DMS 273 treated with DMSO at 0.1 percent for 48 hours (cell line): ENCODE data around the gene CAB39.

ENCODE experiments used
- DNase-seq: peaks from one replicate; lab custom pipeline; 2025; lab: John Stamatoyannopoulos, UW

Gene CAB39

DNA sequence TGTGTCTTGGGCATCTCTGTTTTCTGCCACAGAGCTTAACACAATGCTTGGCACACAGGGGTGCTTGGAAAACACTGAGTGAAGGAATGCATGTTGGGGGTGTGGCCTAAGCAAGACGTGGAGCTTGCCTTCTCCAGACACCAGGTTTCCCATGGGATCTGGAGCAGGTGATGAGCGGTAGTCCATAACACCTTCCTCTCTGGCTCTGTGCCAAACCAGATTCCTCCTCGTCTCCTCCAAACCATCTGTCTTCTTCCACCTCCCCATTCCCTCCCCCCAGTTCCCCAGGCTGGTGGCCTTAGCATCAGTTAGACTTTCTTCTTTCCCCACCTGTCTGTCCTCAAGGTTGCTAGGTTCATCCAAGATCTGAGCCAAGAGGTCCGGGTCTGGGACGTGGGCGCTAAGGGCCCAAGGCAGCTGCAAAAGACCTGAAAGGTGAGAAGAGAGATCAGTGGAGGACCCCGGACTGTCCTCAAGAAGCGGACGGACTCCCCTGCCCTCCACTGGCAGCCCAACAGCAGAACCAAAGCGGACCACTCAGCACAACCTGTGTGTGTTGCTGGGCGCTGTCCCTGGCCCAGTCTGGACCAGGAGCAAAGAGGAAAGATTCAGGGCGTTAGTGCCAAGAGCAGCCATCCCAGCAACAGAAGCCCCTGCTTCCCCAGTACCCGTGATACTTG lies 150.9 kb downstream of the CAB39 start:
- DNase-seq, result no peak

- no peak for DNase-seq
Observed at GRCh38 chr2:230864122-230864604, 151.5 kb downstream of the CAB39 start.

DNA sequence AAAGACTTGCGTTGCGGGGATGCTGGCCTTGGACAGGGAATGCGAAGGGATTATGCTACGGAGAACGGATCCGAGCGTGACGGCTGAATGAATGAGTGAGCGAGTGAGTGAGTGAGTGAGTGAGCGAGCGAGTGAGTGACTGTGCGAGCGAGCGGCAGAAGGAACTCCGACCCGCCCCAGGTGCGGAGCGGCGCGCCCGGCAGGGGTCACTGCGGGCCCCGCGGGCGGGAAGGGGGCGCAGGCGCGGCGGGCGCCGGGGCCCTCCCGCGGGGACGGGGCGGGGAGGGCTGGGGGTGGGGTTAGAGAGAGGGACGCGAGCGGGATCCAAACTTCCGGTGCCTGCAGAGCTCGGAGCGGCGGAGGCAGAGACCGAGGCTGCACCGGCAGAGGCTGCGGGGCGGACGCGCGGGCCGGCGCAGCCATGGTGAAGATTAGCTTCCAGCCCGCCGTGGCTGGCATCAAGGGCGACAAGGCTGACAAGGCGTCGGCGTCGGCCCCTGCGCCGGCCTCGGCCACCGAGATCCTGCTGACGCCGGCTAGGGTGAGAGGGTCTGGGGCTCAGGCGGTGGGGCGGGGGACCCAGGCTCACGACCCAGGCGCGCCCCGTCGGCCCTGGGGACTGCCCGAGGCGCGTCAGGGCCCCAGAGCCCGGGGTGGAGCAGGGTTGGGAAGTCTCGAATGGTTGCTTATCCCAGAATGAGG lies 152.1 kb downstream of the CAB39 start, which contains the start of gene ITM2C:
TSS of gene ITM2C (plus strand) at position 338 of the 702 bp plus-strand sequence. CDS start at position 422, 84 bp downstream.
- DNase-seq, result no peak

DNA sequence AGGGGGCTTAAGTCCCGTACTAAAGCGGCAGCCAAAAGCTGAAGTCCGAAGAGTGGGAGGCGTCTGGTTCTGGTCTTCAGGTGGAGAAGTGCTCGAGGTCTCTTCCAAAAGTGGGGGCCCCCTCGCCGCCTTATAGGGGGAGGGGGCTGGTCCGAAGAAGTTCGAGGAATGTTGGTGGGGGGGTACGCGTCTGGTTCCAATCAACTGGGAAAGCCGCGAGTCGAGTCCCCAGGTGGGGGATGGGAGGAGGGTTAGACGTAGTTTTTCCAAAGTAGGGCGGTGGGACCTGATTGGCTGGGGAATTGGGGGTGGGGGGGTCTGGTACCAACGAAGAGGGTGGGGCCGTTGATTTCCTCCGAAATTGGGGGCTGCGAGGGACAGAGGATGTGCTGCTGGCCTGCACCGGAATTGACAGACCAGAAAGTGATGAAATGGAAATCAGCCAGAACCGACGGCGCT lies 152.7 kb downstream of the CAB39 start:
- no peak for DNase-seq

DNA sequence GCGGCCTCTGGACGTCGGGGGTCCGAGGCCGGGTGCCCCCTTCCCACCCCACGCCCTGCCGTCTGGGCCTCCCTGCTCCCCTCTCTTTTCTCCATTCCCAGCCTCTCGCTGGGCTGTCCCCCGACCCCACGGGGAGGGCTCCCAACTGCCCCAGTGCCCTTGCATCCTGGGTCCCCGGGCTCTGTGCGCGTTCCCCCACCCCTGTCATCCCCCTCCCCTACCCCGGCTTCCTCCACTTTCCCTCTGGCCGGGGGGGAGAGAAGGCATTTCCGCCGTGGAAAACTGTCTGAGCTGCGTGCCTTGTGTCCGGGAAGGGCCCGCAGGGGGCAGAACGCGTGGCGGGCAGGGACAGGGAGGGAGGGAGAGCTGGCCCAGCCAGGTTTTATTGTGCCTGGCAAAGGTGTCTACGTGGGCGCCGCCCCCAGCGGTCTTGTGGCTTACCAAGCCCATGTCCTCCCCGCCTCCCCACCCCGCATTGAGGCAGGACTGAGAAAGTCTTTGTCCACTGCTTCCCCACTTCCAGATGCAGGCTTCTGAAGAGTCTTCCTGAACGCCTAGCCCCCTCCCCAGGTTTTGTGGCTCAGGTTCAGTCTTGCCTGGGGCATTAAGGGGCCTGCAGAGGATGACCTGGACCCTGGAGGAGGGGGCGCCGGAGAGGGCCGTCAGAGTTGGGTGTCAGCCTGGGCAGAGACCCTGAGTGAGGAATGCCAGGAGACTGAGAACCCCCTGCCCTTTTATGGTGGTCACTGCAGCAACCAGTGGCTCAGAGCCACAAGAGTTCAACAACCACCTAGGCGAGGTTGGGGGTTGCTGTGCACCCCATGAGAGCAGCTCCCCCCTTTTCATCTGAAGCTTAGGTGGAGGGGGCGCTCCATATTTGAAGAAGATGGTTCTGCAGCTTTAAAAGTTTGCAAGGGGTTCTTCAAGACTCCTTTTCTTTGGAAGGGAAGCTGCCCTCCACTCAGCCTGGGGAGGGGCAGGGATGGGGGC lies 153.4 kb downstream of the CAB39 start:
- DNase-seq, result no peak

DNA sequence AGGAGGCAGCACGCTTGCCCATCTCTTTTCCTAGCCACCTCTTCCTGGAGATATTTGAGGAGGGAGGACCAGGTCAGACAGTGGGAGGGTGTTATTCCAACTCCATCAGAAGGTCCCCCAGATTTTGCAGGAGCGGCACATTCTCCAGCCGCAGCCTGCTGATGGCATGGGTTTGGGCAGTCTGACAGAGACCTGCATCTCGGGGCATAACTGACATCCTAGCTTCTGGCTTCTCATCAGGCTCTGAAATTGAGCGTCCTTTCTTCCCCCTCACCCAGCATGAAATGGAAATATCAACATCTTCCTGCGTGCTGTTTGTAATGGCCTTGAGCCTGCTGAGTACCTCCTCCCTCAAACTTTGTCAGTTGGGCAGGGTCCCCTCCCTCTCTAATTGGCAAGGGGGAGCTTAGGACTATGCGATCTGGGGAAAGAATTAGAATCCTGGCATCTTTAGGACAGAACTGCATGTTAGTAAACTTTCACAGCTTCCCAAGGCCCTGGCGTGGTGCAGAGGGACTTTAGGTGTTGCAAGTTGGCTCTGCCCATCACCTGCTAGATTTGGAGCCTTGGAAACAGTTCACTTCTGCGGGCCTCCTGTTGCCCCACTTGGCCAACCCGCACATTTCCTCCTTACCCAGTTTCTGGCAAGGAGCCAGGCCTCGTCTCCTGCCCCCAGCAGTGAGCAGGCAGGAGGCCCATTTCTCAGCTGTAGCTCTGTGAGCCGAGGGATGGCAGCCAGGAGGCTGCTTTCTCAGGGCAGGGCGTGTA lies 154.3 kb downstream of the CAB39 start:
- peak; percentile 55 for DNase-seq

GRCh38 chr2:230868161-230868946 lies 155.7 kb downstream of the CAB39 start:
- peak; percentile 42 for DNase-seq

GRCh38 chr2:230868947-230869913 lies 156.6 kb downstream of the CAB39 start:
- DNase-seq, result no peak

DNA sequence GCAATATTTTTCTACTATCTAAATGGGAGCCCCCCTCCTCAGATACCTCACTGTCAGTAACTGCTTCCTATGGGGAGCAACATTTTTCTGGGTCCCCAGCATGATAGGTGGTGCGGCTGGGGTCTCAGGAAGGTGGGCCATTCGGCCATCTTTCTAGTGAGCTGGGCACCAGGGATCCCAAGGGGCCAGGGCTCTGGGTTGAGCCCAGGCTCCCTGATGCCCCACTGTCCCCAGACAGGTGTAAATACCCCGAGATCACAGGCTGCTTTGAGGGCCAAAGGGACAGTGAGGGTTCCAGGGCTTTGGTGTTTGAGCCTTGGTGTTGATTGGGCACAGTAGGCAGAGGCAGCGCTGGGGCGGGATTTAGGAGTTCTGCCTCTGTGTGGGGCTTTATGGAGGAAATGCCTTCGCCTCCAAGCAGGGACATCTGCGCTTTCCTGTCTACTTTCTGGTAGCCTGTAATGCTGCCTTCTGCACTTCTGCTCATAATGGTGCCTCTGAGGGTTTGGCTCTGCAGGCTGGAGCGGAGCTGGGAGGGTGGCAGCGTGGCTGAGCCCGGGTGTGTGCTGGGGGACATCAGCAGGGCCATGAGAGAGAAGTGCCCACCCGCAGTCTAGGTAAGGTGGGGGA lies 157.4 kb downstream of the CAB39 start:
- DNase-seq, result no peak
